ENCODE data around the gene SLC25A25. TPM values are rescaled to one million over a fixed set of nuclear protein-coding genes. Genes with fewer than 3 reads are reported as not detected.

Gene SLC25A25
- total RNA-seq, 6 experiments from 2014 or later, result 21.2 to 81.5 (median 53.3) TPM

GRCh38 chr9:128091571-128091970 is 23.5 kb downstream of the SLC25A25 start:
- intact Hi-C loops (cut with DNase I), result no loop called here
- no peak for ATAC-seq
- no peaks in the 10 kb centered on the region for H3K27me3 ChIP-seq
- no peak overlapping the region for H3K27ac ChIP-seq
- H3K9me3 ChIP-seq, result no peaks in the 10 kb centered on the region
- WGBS (ENCODE audit: insufficient coverage, low coverage, low lambda C conversion rate, missing lambda C conversion rate), result 57% methylated on average over 7 of the region's 13 CpGs
- H3K4me3 ChIP-seq, result no peak overlapping the region
- TF ChIP-seq CTCF (IDR thresholded peaks at IDR 0.05) (no peak), POLR2A (IDR thresholded peaks at IDR 0.05) (no peak)
- no peaks in the 10 kb centered on the region for H3K36me3 ChIP-seq
- H3K4me1 ChIP-seq, result peaks cover 0 to 30% (median 4%) of the 10 kb centered on the region in 4 donors
- peak in 1 of 3 donors; percentile 16 for DNase-seq

GRCh38 chr9:128092199-128092977 is 24.4 kb downstream of the SLC25A25 start:
- ATAC-seq, result no peak
- peaks cover 0 to 36% (median 10%) of the 10 kb centered on the region in 4 donors for H3K4me1 ChIP-seq
- no peak for DNase-seq
- no peak for TF ChIP-seq CTCF (IDR thresholded peaks at IDR 0.05)
- TF ChIP-seq POLR2A (IDR thresholded peaks at IDR 0.05), result no peak
- H3K36me3 ChIP-seq, result no peaks in the 10 kb centered on the region
- H3K4me3 ChIP-seq, result no peak overlapping the region
- no peaks in the 10 kb centered on the region for H3K9me3 ChIP-seq
- H3K27ac ChIP-seq, result peak overlapping the region in 2 of 3 donors; percentile 57 to 61
- WGBS (ENCODE audit: insufficient coverage, low coverage, low lambda C conversion rate, missing lambda C conversion rate), result 72% methylated on average over 9 of the region's 16 CpGs
- H3K27me3 ChIP-seq, result no peaks in the 10 kb centered on the region
- intact Hi-C loops (cut with DNase I), result no loop called here

- no peak overlapping the region for H3K4me3 ChIP-seq
- ATAC-seq, result no peak
- H3K36me3 ChIP-seq, result no peaks in the 10 kb centered on the region
- no peaks in the 10 kb centered on the region for H3K9me3 ChIP-seq
- no peak for TF ChIP-seq POLR2A (IDR thresholded peaks at IDR 0.05)
- no peak for TF ChIP-seq CTCF (IDR thresholded peaks at IDR 0.05)
- no peak for DNase-seq
- H3K27me3 ChIP-seq, result no peaks in the 10 kb centered on the region
- H3K4me1 ChIP-seq, result peaks cover 0 to 43% (median 15%) of the 10 kb centered on the region in 4 donors
- intact Hi-C loops (cut with DNase I), result no loop called here
- H3K27ac ChIP-seq, result peak overlapping the region in 2 of 3 donors; percentile 57 to 61
- WGBS (ENCODE audit: insufficient coverage, low coverage, low lambda C conversion rate, missing lambda C conversion rate), result 62% methylated on average over 4 of the region's 4 CpGs
Measured at GRCh38 chr9:128093011-128093410, 25.0 kb downstream of the SLC25A25 start.

GRCh38 chr9:128094166-128094949 is 26.3 kb downstream of the SLC25A25 start:
- 48% methylated on average over 8 of the region's 8 CpGs for WGBS (ENCODE audit: insufficient coverage, low coverage, low lambda C conversion rate, missing lambda C conversion rate)
- H3K36me3 ChIP-seq, result no peaks in the 10 kb centered on the region
- DNase-seq (peak; percentile 73 to 76 (median 74)), ATAC-seq (peak; percentile 14 to 41 (median 30))
- TF ChIP-seq POLR2A (IDR thresholded peaks at IDR 0.05), result no peak
- no peak for TF ChIP-seq CTCF (IDR thresholded peaks at IDR 0.05)
- no peaks in the 10 kb centered on the region for H3K27me3 ChIP-seq
- H3K4me1 ChIP-seq, result peaks cover 0 to 44% (median 15%) of the 10 kb centered on the region in 4 donors
- H3K9me3 ChIP-seq, result no peaks in the 10 kb centered on the region
- peak overlapping the region; percentile 28 to 61 (median 57) for H3K27ac ChIP-seq
- intact Hi-C loops (cut with DNase I), result no loop called here
- no peak overlapping the region for H3K4me3 ChIP-seq

All from right lobe of liver (tissue), 6 donors.